Mesothelial cell of epicardium (in vitro differentiated cells): ENCODE measurements around the gene PSD2. TPM values are rescaled to one million over a fixed set of nuclear protein-coding genes. Genes with fewer than 3 reads are reported as not detected.

Experiments used
- DNase-seq, 2 experiments: peaks; one replicate each; pipeline ENCODE4 v3.0.0; 2021; ENCODE audit warnings: low spot score in 2 of 2; ENCODE audit not compliant: unreplicated experiment in 2 of 2
- H3K27ac Mint-ChIP-seq: 2 replicates; pipeline ENCODE4 v1.8.0; 2021; ENCODE audit warnings: mixed read lengths
- H3K27me3 Mint-ChIP-seq: 2 replicates; pipeline ENCODE4 v1.8.0; 2021; ENCODE audit warnings: low read depth, mixed read lengths
- H3K36me3 Mint-ChIP-seq: 2 replicates; pipeline ENCODE4 v1.8.0; 2021; ENCODE audit warnings: mixed read lengths
- H3K4me1 Mint-ChIP-seq: 2 replicates; pipeline ENCODE4 v1.8.0; 2021; ENCODE audit warnings: mixed read lengths
- H3K4me3 Mint-ChIP-seq: 2 replicates; pipeline ENCODE4 v1.8.0; 2021; ENCODE audit warnings: mild to moderate bottlenecking, moderate library complexity, mixed read lengths
- H3K9me3 Mint-ChIP-seq: 2 replicates; pipeline ENCODE4 v1.8.0; 2021; ENCODE audit warnings: mixed read lengths
- CTCF ChIP-seq: fragments of 200-600 bp; sonication (generic); IDR thresholded peaks from one replicate; pipeline ENCODE4 v1.5.0; 2021; ENCODE audit warnings: antibody characterized with exemption; ENCODE audit not compliant: unreplicated experiment
- total RNA-seq: library from RNA; stranded (reverse); gene quantifications from 3 replicates; pipeline ENCODE4 v1.2.1, GENCODE V29; 2021

PSD2 gene
- total RNA-seq, 1 donor from 2014 or later, result 0.78 TPM

GRCh38 chr5:139875957-139876356 is 80.3 kb downstream of the PSD2 start:
- peaks cover 8% of the 10 kb centered on the region for H3K9me3 Mint-ChIP-seq
- peaks cover 46% of the 10 kb centered on the region for H3K27me3 Mint-ChIP-seq
- H3K4me3 Mint-ChIP-seq, result no peak overlapping the region
- DNase-seq, result no peak
- no peak overlapping the region for H3K27ac Mint-ChIP-seq
- no peak for TF ChIP-seq CTCF
- H3K36me3 Mint-ChIP-seq, result peaks cover 3% of the 10 kb centered on the region
- H3K4me1 Mint-ChIP-seq, result peaks cover 20% of the 10 kb centered on the region

- peaks cover 8% of the 10 kb centered on the region for H3K9me3 Mint-ChIP-seq
- peaks cover 3% of the 10 kb centered on the region for H3K36me3 Mint-ChIP-seq
- H3K4me3 Mint-ChIP-seq, result no peak overlapping the region
- TF ChIP-seq CTCF, result no peak
- H3K27me3 Mint-ChIP-seq, result peaks cover 35% of the 10 kb centered on the region
- peaks cover 24% of the 10 kb centered on the region for H3K4me1 Mint-ChIP-seq
- no peak for DNase-seq
- H3K27ac Mint-ChIP-seq, result no peak overlapping the region
Measured at GRCh38 chr5:139877129-139877597, 81.6 kb downstream of the PSD2 start.

DNA sequence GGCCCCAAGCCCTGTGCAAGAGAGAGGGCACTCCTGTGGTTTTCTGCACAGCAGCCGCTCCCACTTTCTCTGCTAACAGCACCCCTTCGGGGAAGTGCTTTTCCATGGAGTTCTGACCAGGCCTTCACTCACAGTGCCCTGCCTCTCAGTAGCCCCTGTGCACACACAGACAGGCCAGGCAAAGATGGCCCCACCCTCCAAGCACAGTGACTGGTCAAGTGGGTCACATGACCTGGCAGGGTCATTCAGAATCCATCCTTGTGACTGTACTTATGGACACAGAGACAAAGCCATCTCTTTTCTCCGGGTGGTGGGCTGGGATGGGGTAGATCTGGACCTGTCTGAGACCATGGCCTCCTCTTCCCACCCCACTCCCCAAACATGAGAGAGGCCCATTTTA is 82.5 kb downstream of the PSD2 start:
- Mint-ChIP-seq H3K36me3 (peaks cover 3% of the 10 kb centered on the region), H3K4me1 (peaks cover 24% of the 10 kb centered on the region), H3K9me3 (peaks cover 8% of the 10 kb centered on the region), H3K27ac (no peak overlapping the region), H3K4me3 (no peak overlapping the region), H3K27me3 (peaks cover 25% of the 10 kb centered on the region)
- TF ChIP-seq CTCF, result no peak
- no peak for DNase-seq

- peaks cover 6% of the 10 kb centered on the region for H3K9me3 Mint-ChIP-seq
- peaks cover 29% of the 10 kb centered on the region for H3K4me1 Mint-ChIP-seq
- peaks cover 3% of the 10 kb centered on the region for H3K36me3 Mint-ChIP-seq
- no peak for TF ChIP-seq CTCF
- peak overlapping the region; percentile 24 for H3K4me3 Mint-ChIP-seq
- peaks cover 15% of the 10 kb centered on the region for H3K27me3 Mint-ChIP-seq
- peak overlapping the region; percentile 45 for H3K27ac Mint-ChIP-seq
- DNase-seq, result no peak
Measured at GRCh38 chr5:139880416-139881142, 85.0 kb downstream of the PSD2 start.

DNA sequence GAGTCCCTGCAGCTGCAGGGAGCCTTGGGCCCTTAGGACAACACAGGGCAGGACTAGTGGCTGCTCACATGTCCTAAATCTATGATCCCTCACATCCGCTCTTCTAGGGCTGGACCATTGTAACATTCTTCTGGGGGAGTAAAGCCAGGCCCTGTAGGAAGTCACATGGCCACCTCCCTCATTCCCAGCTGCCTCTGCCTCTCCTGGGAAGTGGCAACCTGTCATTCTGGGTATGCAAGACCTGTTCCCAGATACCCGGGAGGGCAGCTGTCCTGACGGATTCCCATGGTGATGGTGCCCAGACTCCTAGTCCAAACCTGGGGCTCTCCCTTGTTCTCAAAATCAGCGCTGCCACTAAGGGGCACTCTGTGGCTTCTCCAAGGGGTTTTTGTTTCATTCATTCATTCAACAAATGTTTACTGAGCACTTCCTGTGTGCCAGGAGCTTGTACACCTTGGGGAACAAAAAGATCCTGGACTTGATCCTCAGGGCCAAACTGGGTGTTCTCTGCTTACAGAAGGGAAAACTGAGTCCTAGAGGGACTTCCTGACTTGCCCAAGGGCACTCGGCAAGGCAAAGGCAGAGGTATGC is 85.6 kb downstream of the PSD2 start:
- DNase-seq, result no peak
- peaks cover 11% of the 10 kb centered on the region for H3K27me3 Mint-ChIP-seq
- peak overlapping the region; percentile 45 for H3K27ac Mint-ChIP-seq
- no peaks in the 10 kb centered on the region for H3K9me3 Mint-ChIP-seq
- peak overlapping the region; percentile 24 for H3K4me3 Mint-ChIP-seq
- peaks cover 29% of the 10 kb centered on the region for H3K4me1 Mint-ChIP-seq
- no peak for TF ChIP-seq CTCF
- H3K36me3 Mint-ChIP-seq, result no peaks in the 10 kb centered on the region
